ENCODE measurements around the gene CEP295NL. TPM values are rescaled to one million over a fixed set of nuclear protein-coding genes. Genes with fewer than 3 reads are reported as not detected.

Gene CEP295NL
- total RNA-seq, 1 experiment from 2014 or later, result 3.6 TPM

DNA sequence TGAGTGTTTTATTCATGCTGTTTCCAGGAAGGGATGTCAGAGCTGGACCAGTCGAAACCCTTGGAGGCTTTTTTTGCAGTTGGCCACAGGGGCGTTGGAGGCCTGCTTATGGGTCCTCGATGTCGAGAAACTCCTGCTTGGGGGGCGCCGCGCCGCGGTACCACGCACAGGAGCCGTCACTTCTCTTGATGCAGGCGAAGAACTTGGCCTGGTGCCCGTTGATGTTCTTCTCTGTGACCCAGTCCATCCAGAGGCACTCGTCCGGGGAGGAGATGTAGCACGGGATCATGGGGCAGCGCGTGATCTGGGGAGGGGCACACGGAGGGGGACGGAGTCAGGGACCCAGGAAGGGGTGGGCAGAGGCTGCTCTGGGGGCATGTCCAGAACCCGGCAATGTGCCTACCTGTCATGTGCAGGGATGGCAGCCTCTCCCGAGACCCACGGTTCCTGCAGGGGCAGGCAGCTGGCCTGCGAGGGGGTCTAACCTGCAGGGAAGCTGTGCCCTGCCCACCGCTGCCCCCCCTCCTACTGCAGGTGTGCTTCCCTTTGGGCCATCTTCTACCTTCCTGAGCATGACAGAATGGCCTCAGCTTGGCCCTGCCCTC lies 47.3 kb downstream of the CEP295NL start:
- no peak overlapping the region for H2AFZ ChIP-seq
- intact Hi-C loops (cut with micrococcal nuclease; ENCODE audit: unreplicated experiment), result no loop called here
- H3K4me1 ChIP-seq (replicated peaks; ENCODE audit: insufficient read depth), result no peaks in the 10 kb centered on the region
- H3K79me2 ChIP-seq (ENCODE audit: low read depth), result no peaks in the 10 kb centered on the region
- H3K9me2 ChIP-seq (ENCODE audit: insufficient read depth), result no peaks in the 10 kb centered on the region
- no peak overlapping the region for H3K27ac ChIP-seq
- no peaks in the 10 kb centered on the region for H3F3A ChIP-seq (ENCODE audit: insufficient read depth, low read depth)
- no peaks in the 10 kb centered on the region for H3K36me3 ChIP-seq (ENCODE audit: low read depth)
- H4K20me1 ChIP-seq (ENCODE audit: insufficient read depth), result no peaks in the 10 kb centered on the region
- no peak overlapping the region for H3K4me3 ChIP-seq
- no TSS peak for BruUV-seq (replicated peaks)
- DNase-seq, result no peak
- CTCF ChIA-PET, result no interaction called here
- H3K9me3 ChIP-seq (ENCODE audit: insufficient read depth, low read depth), result no peaks in the 10 kb centered on the region
- no peaks in the 10 kb centered on the region for H3K27me3 ChIP-seq (ENCODE audit: insufficient read depth, low read depth)
- POLR2A ChIA-PET (ENCODE audit: unreplicated experiment), result no interaction called here
- TF ChIP-seq, protein P1, sequence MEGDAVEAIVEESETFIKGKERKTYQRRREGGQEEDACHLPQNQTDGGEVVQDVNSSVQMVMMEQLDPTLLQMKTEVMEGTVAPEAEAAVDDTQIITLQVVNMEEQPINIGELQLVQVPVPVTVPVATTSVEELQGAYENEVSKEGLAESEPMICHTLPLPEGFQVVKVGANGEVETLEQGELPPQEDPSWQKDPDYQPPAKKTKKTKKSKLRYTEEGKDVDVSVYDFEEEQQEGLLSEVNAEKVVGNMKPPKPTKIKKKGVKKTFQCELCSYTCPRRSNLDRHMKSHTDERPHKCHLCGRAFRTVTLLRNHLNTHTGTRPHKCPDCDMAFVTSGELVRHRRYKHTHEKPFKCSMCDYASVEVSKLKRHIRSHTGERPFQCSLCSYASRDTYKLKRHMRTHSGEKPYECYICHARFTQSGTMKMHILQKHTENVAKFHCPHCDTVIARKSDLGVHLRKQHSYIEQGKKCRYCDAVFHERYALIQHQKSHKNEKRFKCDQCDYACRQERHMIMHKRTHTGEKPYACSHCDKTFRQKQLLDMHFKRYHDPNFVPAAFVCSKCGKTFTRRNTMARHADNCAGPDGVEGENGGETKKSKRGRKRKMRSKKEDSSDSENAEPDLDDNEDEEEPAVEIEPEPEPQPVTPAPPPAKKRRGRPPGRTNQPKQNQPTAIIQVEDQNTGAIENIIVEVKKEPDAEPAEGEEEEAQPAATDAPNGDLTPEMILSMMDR (conservative IDR thresholded peaks at IDR 0.05), result no peak
- no peak for TF ChIP-seq EZH2 (IDR thresholded peaks at IDR 0.05; ENCODE audit: low read depth)
- H3K4me2 ChIP-seq, result no peak overlapping the region

DNA sequence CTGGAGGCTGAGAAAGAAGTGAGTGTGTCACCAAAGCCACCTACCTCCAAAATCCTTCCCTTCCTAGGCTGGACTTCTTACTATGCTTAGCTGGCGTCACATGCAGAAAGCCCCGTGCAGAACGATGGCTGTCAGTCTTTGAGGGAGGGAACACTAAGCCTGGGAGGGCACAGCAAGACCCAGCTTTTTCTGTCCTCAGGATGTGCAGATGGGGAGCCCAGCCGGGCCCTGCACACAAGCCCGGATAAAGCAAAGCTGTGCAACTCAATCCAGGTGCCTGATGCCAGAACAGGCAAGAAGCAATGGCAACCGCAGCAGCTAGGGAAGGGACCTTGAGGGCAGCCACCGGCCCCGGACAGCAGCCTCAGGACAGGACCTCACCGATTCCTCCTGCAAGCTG lies 48.5 kb downstream of the CEP295NL start:
- ChIA-PET CTCF (interaction anchor here (0.5 to 0.8 kb wide), 2 partner anchors 88 to 125 kb away, joined by 6 to 19 read pairs; partner anchors contain the start of gene LGALS3BP), POLR2A (ENCODE audit: unreplicated experiment) (no interaction called here)
- Histone ChIP-seq H3K79me2 (ENCODE audit: low read depth) (no peaks in the 10 kb centered on the region), H3K4me2 (no peak overlapping the region), H2AFZ (no peak overlapping the region), H3K9me3 (ENCODE audit: insufficient read depth, low read depth) (no peaks in the 10 kb centered on the region), H3K27ac (no peak overlapping the region), H3K36me3 (ENCODE audit: low read depth) (no peaks in the 10 kb centered on the region), H3F3A (ENCODE audit: insufficient read depth, low read depth) (no peaks in the 10 kb centered on the region), H3K9me2 (ENCODE audit: insufficient read depth) (no peaks in the 10 kb centered on the region), H3K4me3 (no peak overlapping the region), H4K20me1 (ENCODE audit: insufficient read depth) (no peaks in the 10 kb centered on the region), H3K4me1 (replicated peaks; ENCODE audit: insufficient read depth) (no peaks in the 10 kb centered on the region), H3K27me3 (ENCODE audit: insufficient read depth, low read depth) (no peaks in the 10 kb centered on the region)
- intact Hi-C loops (cut with micrococcal nuclease; ENCODE audit: unreplicated experiment), result no loop called here
- no peak for DNase-seq
- TF ChIP-seq, protein P1 (conservative IDR thresholded peaks at IDR 0.05), result no peak
- no peak for TF ChIP-seq EZH2 (IDR thresholded peaks at IDR 0.05; ENCODE audit: low read depth)
- BruUV-seq (replicated peaks), result no TSS peak

DNA sequence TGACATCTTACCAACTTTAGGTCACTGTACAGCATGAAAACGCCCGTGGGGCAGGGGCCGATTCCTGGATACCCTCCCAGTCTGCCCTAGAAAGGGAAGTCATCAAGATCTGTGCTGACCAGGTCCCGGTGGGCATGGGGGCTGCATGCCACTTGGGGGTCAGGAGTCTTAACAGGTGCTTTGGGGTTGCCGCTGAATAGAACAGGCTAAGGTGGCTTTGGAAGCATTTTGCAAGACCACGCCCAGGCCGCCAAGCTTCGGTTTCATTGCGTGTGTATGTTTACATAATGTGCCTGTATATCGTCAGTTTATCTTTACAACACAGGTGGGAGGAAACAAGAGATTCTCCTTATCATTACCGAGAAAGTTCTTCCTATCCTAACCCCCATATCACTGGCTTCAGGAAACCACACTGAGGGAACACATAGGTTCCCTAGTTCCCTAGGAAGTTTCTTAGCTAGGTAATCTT lies 49.0 kb downstream of the CEP295NL start:
- Histone ChIP-seq H3K36me3 (ENCODE audit: low read depth) (no peaks in the 10 kb centered on the region), H4K20me1 (ENCODE audit: insufficient read depth) (no peaks in the 10 kb centered on the region), H3K9me3 (ENCODE audit: insufficient read depth, low read depth) (no peaks in the 10 kb centered on the region), H3K79me2 (ENCODE audit: low read depth) (no peaks in the 10 kb centered on the region), H3K9me2 (ENCODE audit: insufficient read depth) (no peaks in the 10 kb centered on the region), H3F3A (ENCODE audit: insufficient read depth, low read depth) (no peaks in the 10 kb centered on the region), H3K4me3 (no peak overlapping the region), H3K27ac (no peak overlapping the region), H3K27me3 (ENCODE audit: insufficient read depth, low read depth) (no peaks in the 10 kb centered on the region), H3K4me1 (replicated peaks; ENCODE audit: insufficient read depth) (no peaks in the 10 kb centered on the region), H3K4me2 (no peak overlapping the region), H2AFZ (no peak overlapping the region)
- ChIA-PET CTCF (interaction anchor here (0.5 to 0.8 kb wide), 2 partner anchors 88 to 126 kb away, joined by 6 to 19 read pairs; partner anchors contain the start of gene LGALS3BP), POLR2A (ENCODE audit: unreplicated experiment) (no interaction called here)
- intact Hi-C loops (cut with micrococcal nuclease; ENCODE audit: unreplicated experiment), result no loop called here
- TF ChIP-seq EZH2 (IDR thresholded peaks at IDR 0.05; ENCODE audit: low read depth), result no peak
- TF ChIP-seq, protein P1 (conservative IDR thresholded peaks at IDR 0.05), result no peak
- TSS peak; percentile 57 for BruUV-seq (replicated peaks)
- DNase-seq, result no peak

Measured in PC-9 (cell line).